Adrenal gland (tissue), 12 donors: ENCODE measurements around the gene HBM. TPM values are rescaled to one million over a fixed set of nuclear protein-coding genes. Genes with fewer than 3 reads are reported as not detected.

Experiments used
- polyA plus RNA-seq, 3 donors: library from polyadenylated mRNA; stranded (reverse); fragments of 200-250 nt in 2 of 3; fragments of 350-450 nt in 1 of 3; fragmentation: Illumina TruSeq in 1 of 3; extraction: RNeasy Lipid Tissue Mini Kit (QIAGEN cat#74804) in 1 of 3; gene quantifications; one replicate each; pipeline ENCODE4 v1.2.3, GENCODE V29; 2013 to 2014
- small RNA-seq, 2 donors: library from RNA; depleted of rRNA; stranded (forward); fragments of <200 nt; gene quantifications; one replicate each; pipeline ENCODE3, GENCODE V24; 2016
- total RNA-seq, 9 donors: library from RNA; depleted of rRNA in 4 of 9; stranded (reverse); fragments of >200 nt in 4 of 9; fragments of 120-200 nt in 1 of 9; fragmentation: NEBNext Ultra II Directional in 1 of 9; extraction: Animal tissue kit (Norgen Biotek cat#: 25700) in 1 of 9; gene quantifications; one replicate each; pipeline versions ENCODE4 v1.1.0 to v1.2.4, GENCODE V29; 2013 to 2023
- donor health status: healthy with polysubstance abuse.
- donor health status: Bipolar disorder and iron deficiency.
- donor health status: DM: yes; HTN: yes; CAD: no.
- donor health status: DM: no; HTN: no; CAD: no.
- donor health status: DM: no; HTN: no; CAD: no.
- donor health status: DM: yes; HTN: yes; CAD: no.

Gene HBM
- total and polyA plus RNA-seq, 12 donors: 0.53 to 30.2 (median 0.61) TPM; not detected in 9

Small RNA genes lying within 50 kb of the gene (small RNA-seq; reads per million reads assigned to genes)
- gene RF00019: 0 reads per million in 2 donors

Other genes with a start within 250 kb of the HBM start
- gene POLR3K, start 112.4 kb upstream of the HBM start, total RNA-seq: 10 to 100 TPM in 4 of 9 donors, 1 to 10 TPM in 5; 3.6 to 21.4 (median 8.9) TPM
- 10 to 100 TPM in 1 of 3 donors, 1 to 10 TPM in 2; 6.1 to 15.1 (median 8.4) TPM for gene POLR3K, start 112.4 kb upstream of the HBM start, polyA plus RNA-seq
- 10 to 100 TPM; 22.6 to 50.5 (median 29.6) TPM for gene SNRNP25, start 112.2 kb upstream of the HBM start, total RNA-seq
- 10 to 100 TPM; 35.3 to 51.1 (median 40.2) TPM for gene SNRNP25, start 112.2 kb upstream of the HBM start, polyA plus RNA-seq
- 10 to 100 TPM in 1 of 9 donors, 1 to 10 TPM in 8; 3.7 to 10.2 (median 6.9) TPM for gene RHBDF1, start 93.3 kb upstream of the HBM start, total RNA-seq
- 10 to 100 TPM in 2 of 3 donors, 1 to 10 TPM in 1; 2.3 to 55.7 (median 47.1) TPM for gene RHBDF1, start 93.3 kb upstream of the HBM start, polyA plus RNA-seq
- 100 to 1,000 TPM in 4 of 9 donors, 10 to 100 TPM in 5; 60.9 to 207 (median 80.2) TPM for gene MPG, start 87.8 kb upstream of the HBM start, total RNA-seq
- 100 to 1,000 TPM in 2 of 3 donors, 1 to 10 TPM in 1; 5.0 to 148 (median 129) TPM for gene MPG, start 87.8 kb upstream of the HBM start, polyA plus RNA-seq
- 10 to 100 TPM in 8 of 9 donors, 1 to 10 TPM in 1; 4.6 to 46.2 (median 31.0) TPM for gene NPRL3, start 27.3 kb upstream of the HBM start, total RNA-seq
- 10 to 100 TPM; 22.3 to 45.8 (median 29.1) TPM for gene NPRL3, start 27.3 kb upstream of the HBM start, polyA plus RNA-seq
- gene HBZ, start 13.3 kb upstream of the HBM start, total RNA-seq: 1 to 10 TPM in 2 of 9 donors, under 1 TPM in 1, not detected in 6; 0.61 to 1.3 (median 1.3) TPM
- gene HBZ, start 13.3 kb upstream of the HBM start, polyA plus RNA-seq: not detected
- 1,000 to 10,000 TPM in 1 of 9 donors, 100 to 1,000 TPM in 1, 10 to 100 TPM in 3, 1 to 10 TPM in 3, not detected in 1; 1.9 to 1,723 (median 23.6) TPM for gene HBA2, start 6.9 kb downstream of the HBM start, total RNA-seq
- gene HBA2, start 6.9 kb downstream of the HBM start, polyA plus RNA-seq: 100 to 1,000 TPM in 1 of 3 donors, 10 to 100 TPM in 1, not detected in 1; 51.7 to 113 TPM
- gene HBA1, start 10.7 kb downstream of the HBM start, total RNA-seq: 100 to 1,000 TPM in 2 of 9 donors, 10 to 100 TPM in 4, not detected in 3; 12.7 to 742 (median 34.7) TPM
- 10 to 100 TPM in 2 of 3 donors, not detected in 1; 18.2 to 30.1 TPM for gene HBA1, start 10.7 kb downstream of the HBM start, polyA plus RNA-seq
- 1 to 10 TPM in 2 of 9 donors, not detected in 7; 1.9 to 6.0 TPM for gene HBQ1, start 14.5 kb downstream of the HBM start, total RNA-seq
- gene HBQ1, start 14.5 kb downstream of the HBM start, polyA plus RNA-seq: under 1 TPM in 1 of 3 donors, not detected in 2; 0.44 TPM
- 100 to 1,000 TPM in 2 of 9 donors, 10 to 100 TPM in 7; 19.7 to 128 (median 68.6) TPM for gene LUC7L, start 63.5 kb downstream of the HBM start, total RNA-seq
- gene LUC7L, start 63.5 kb downstream of the HBM start, polyA plus RNA-seq: 100 to 1,000 TPM in 2 of 3 donors, 10 to 100 TPM in 1; 29.0 to 700 (median 372) TPM
- gene FAM234A, start 68.8 kb downstream of the HBM start, total RNA-seq: 100 to 1,000 TPM in 4 of 9 donors, 10 to 100 TPM in 5; 67.5 to 207 (median 99.4) TPM
- gene FAM234A, start 68.8 kb downstream of the HBM start, polyA plus RNA-seq: 10 to 100 TPM; 60.2 to 91.5 (median 68.2) TPM
- 10 to 100 TPM in 1 of 9 donors, 1 to 10 TPM in 7, under 1 TPM in 1; 0.83 to 51.1 (median 5.7) TPM for gene RGS11, start 110.0 kb downstream of the HBM start, total RNA-seq
- gene RGS11, start 110.0 kb downstream of the HBM start, polyA plus RNA-seq: 10 to 100 TPM in 2 of 3 donors, 1 to 10 TPM in 1; 1.4 to 98.6 (median 34.9) TPM
- gene ARHGDIG, start 114.6 kb downstream of the HBM start, total RNA-seq: 1 to 10 TPM in 2 of 9 donors, under 1 TPM in 4, not detected in 3; 0.23 to 2.1 (median 0.64) TPM
- 1 to 10 TPM in 2 of 3 donors, under 1 TPM in 1; 0.40 to 3.5 (median 1.3) TPM for gene ARHGDIG, start 114.6 kb downstream of the HBM start, polyA plus RNA-seq
- gene PDIA2, start 117.2 kb downstream of the HBM start, total RNA-seq: 1 to 10 TPM in 1 of 9 donors, under 1 TPM in 5, not detected in 3; 0.28 to 1.4 (median 0.58) TPM
- 1 to 10 TPM in 2 of 3 donors, not detected in 1; 2.6 to 9.7 TPM for gene PDIA2, start 117.2 kb downstream of the HBM start, polyA plus RNA-seq
- 10 to 100 TPM; 10.1 to 22.4 (median 19.7) TPM for gene AXIN1, start 186.7 kb downstream of the HBM start, total RNA-seq
- gene AXIN1, start 186.7 kb downstream of the HBM start, polyA plus RNA-seq: 10 to 100 TPM in 2 of 3 donors, 1 to 10 TPM in 1; 5.6 to 16.3 (median 13.8) TPM
- 100 to 1,000 TPM in 3 of 9 donors, 10 to 100 TPM in 6; 65.2 to 132 (median 77.1) TPM for gene MRPL28, start 204.6 kb downstream of the HBM start, total RNA-seq
- 100 to 1,000 TPM in 2 of 3 donors, 10 to 100 TPM in 1; 42.9 to 155 (median 123) TPM for gene MRPL28, start 204.6 kb downstream of the HBM start, polyA plus RNA-seq
- gene PGAP6, start 216.0 kb downstream of the HBM start, total RNA-seq: 10 to 100 TPM; 31.7 to 66.7 (median 45.0) TPM
- 10 to 100 TPM; 18.2 to 55.5 (median 39.0) TPM for gene PGAP6, start 216.0 kb downstream of the HBM start, polyA plus RNA-seq
- gene NME4, start 231.2 kb downstream of the HBM start, total RNA-seq: 100 to 1,000 TPM; 127 to 214 (median 166) TPM
- 100 to 1,000 TPM in 2 of 3 donors, 10 to 100 TPM in 1; 67.8 to 492 (median 347) TPM for gene NME4, start 231.2 kb downstream of the HBM start, polyA plus RNA-seq
- 10 to 100 TPM; 15.8 to 65.5 (median 36.1) TPM for gene DECR2, start 235.9 kb downstream of the HBM start, total RNA-seq
- 100 to 1,000 TPM in 2 of 3 donors, 1 to 10 TPM in 1; 5.9 to 143 (median 105) TPM for gene DECR2, start 235.9 kb downstream of the HBM start, polyA plus RNA-seq